ENCODE results near the gene DPP6.
A peak's percentile ranks its signal among the peaks of the same experiment; 100 is the strongest.
"Not testable (repeated sequence)": the region's sequence is repeated elsewhere in the genome, so short reads cannot be mapped to it uniquely, and the experiment has no call there.

The DPP6 gene

GRCh38 chr7:154039466-154040165 lies 12.6 kb upstream of the DPP6 start:
- H3K4me2 ChIP-seq; H3K9ac ChIP-seq; H2AFZ ChIP-seq (ENCODE audit: low read depth); H3K4me1 ChIP-seq (ENCODE audit: low read depth, poor library complexity, severe bottlenecking); H3K4me3 ChIP-seq (IDR thresholded peaks at IDR 0.05; ENCODE audit: insufficient read depth, low read depth, low read length); H3K36me3 ChIP-seq (ENCODE audit: insufficient read depth); H3K27ac ChIP-seq; H3K79me2 ChIP-seq (ENCODE audit: insufficient read depth, low read depth); H3K27me3 ChIP-seq (ENCODE audit: insufficient read depth, low read depth); H4K20me1 ChIP-seq (ENCODE audit: insufficient read depth): not testable (repeated sequence)
- TF ChIP-seq CTCF (conservative IDR thresholded peaks at IDR 0.05; ENCODE audit: low read depth, low read length) = peak; percentile 26; the same call in 1 of the 2 replicates

- not testable (repeated sequence) for H3K4me2 ChIP-seq; H3K27me3 ChIP-seq (ENCODE audit: insufficient read depth, low read depth); H3K27ac ChIP-seq; H3K36me3 ChIP-seq (ENCODE audit: insufficient read depth); H2AFZ ChIP-seq (ENCODE audit: low read depth); H3K9ac ChIP-seq; H3K4me3 ChIP-seq (IDR thresholded peaks at IDR 0.05; ENCODE audit: insufficient read depth, low read depth, low read length); H4K20me1 ChIP-seq (ENCODE audit: insufficient read depth); H3K4me1 ChIP-seq (ENCODE audit: low read depth, poor library complexity, severe bottlenecking); H3K79me2 ChIP-seq (ENCODE audit: insufficient read depth, low read depth)
Measured at GRCh38 chr7:154050394-154050793, 1.8 kb upstream of the DPP6 start.

- not testable (repeated sequence) for H4K20me1 ChIP-seq (ENCODE audit: insufficient read depth); H3K4me1 ChIP-seq (ENCODE audit: low read depth, poor library complexity, severe bottlenecking); H3K36me3 ChIP-seq (ENCODE audit: insufficient read depth); H3K9ac ChIP-seq; H3K4me2 ChIP-seq; H3K27ac ChIP-seq; H2AFZ ChIP-seq (ENCODE audit: low read depth); H3K27me3 ChIP-seq (ENCODE audit: insufficient read depth, low read depth); H3K4me3 ChIP-seq (IDR thresholded peaks at IDR 0.05; ENCODE audit: insufficient read depth, low read depth, low read length); H3K79me2 ChIP-seq (ENCODE audit: insufficient read depth, low read depth)
Measured at GRCh38 chr7:154051006-154051642, 1.1 kb upstream of the DPP6 start.

GRCh38 chr7:154052530-154053252 lies 493 bp downstream of the DPP6 start:
- not testable (repeated sequence) for H3K4me3 ChIP-seq (IDR thresholded peaks at IDR 0.05; ENCODE audit: insufficient read depth, low read depth, low read length); H3K27ac ChIP-seq; H3K79me2 ChIP-seq (ENCODE audit: insufficient read depth, low read depth); H3K4me2 ChIP-seq; H3K9ac ChIP-seq; H3K36me3 ChIP-seq (ENCODE audit: insufficient read depth); H3K27me3 ChIP-seq (ENCODE audit: insufficient read depth, low read depth); H2AFZ ChIP-seq (ENCODE audit: low read depth); H3K4me1 ChIP-seq (ENCODE audit: low read depth, poor library complexity, severe bottlenecking); H4K20me1 ChIP-seq (ENCODE audit: insufficient read depth)

GRCh38 chr7:154053466-154054312 lies 1.5 kb downstream of the DPP6 start:
- not testable (repeated sequence) for H3K36me3 ChIP-seq (ENCODE audit: insufficient read depth); H3K4me1 ChIP-seq (ENCODE audit: low read depth, poor library complexity, severe bottlenecking); H3K9ac ChIP-seq; H3K27me3 ChIP-seq (ENCODE audit: insufficient read depth, low read depth); H3K4me2 ChIP-seq; H2AFZ ChIP-seq (ENCODE audit: low read depth); H3K4me3 ChIP-seq (IDR thresholded peaks at IDR 0.05; ENCODE audit: insufficient read depth, low read depth, low read length); H3K27ac ChIP-seq; H3K79me2 ChIP-seq (ENCODE audit: insufficient read depth, low read depth); H4K20me1 ChIP-seq (ENCODE audit: insufficient read depth)

- H3K27me3 ChIP-seq (ENCODE audit: insufficient read depth, low read depth); H3K27ac ChIP-seq; H3K79me2 ChIP-seq (ENCODE audit: insufficient read depth, low read depth); H3K4me1 ChIP-seq (ENCODE audit: low read depth, poor library complexity, severe bottlenecking); H2AFZ ChIP-seq (ENCODE audit: low read depth); H3K4me2 ChIP-seq; H3K36me3 ChIP-seq (ENCODE audit: insufficient read depth); H4K20me1 ChIP-seq (ENCODE audit: insufficient read depth); H3K9ac ChIP-seq; H3K4me3 ChIP-seq (IDR thresholded peaks at IDR 0.05; ENCODE audit: insufficient read depth, low read depth, low read length): not testable (repeated sequence)
Measured at GRCh38 chr7:154054664-154055063, 2.5 kb downstream of the DPP6 start.

- not testable (repeated sequence) for H3K4me1 ChIP-seq (ENCODE audit: low read depth, poor library complexity, severe bottlenecking); H3K4me3 ChIP-seq (IDR thresholded peaks at IDR 0.05; ENCODE audit: insufficient read depth, low read depth, low read length); H4K20me1 ChIP-seq (ENCODE audit: insufficient read depth); H3K79me2 ChIP-seq (ENCODE audit: insufficient read depth, low read depth); H3K9ac ChIP-seq; H3K27ac ChIP-seq; H3K27me3 ChIP-seq (ENCODE audit: insufficient read depth, low read depth); H2AFZ ChIP-seq (ENCODE audit: low read depth); H3K4me2 ChIP-seq; H3K36me3 ChIP-seq (ENCODE audit: insufficient read depth)
Measured at GRCh38 chr7:154055491-154056106, 3.4 kb downstream of the DPP6 start.

GRCh38 chr7:154058783-154059182 lies 6.6 kb downstream of the DPP6 start:
- not testable (repeated sequence) for H3K9ac ChIP-seq; H3K79me2 ChIP-seq (ENCODE audit: insufficient read depth, low read depth); H2AFZ ChIP-seq (ENCODE audit: low read depth)

More at GRCh38 chr7:154058783-154059182, 6.6 kb downstream of the DPP6 start:
- H3K27me3 ChIP-seq (ENCODE audit: insufficient read depth, low read depth); H3K4me1 ChIP-seq (ENCODE audit: low read depth, poor library complexity, severe bottlenecking); H3K27ac ChIP-seq; H3K36me3 ChIP-seq (ENCODE audit: insufficient read depth); H3K4me2 ChIP-seq; H3K4me3 ChIP-seq (IDR thresholded peaks at IDR 0.05; ENCODE audit: insufficient read depth, low read depth, low read length); H4K20me1 ChIP-seq (ENCODE audit: insufficient read depth): not testable (repeated sequence)
